Spleen (tissue), 7 donors: ENCODE data around the gene CHRNA9.

Experiments used
- POLR2A ChIP-seq, 3 donors: fragments of 450-650 bp; IDR thresholded peaks; one replicate each; pipeline ENCODE4 v1.5.1; 2017; ENCODE audit warnings: antibody characterized with exemption in 3 of 3, mild to moderate bottlenecking in 1 of 3
- POLR2AphosphoS5 ChIP-seq, 3 donors: sonication (generic); formaldehyde crosslinking; IDR thresholded peaks; one replicate each; pipeline ENCODE4 v1.5.1; 2017; ENCODE audit warnings: antibody characterized with exemption in 3 of 3
- TF ChIP-seq, protein P1 (sequence below), 11 experiments: fragments of 200-600 bp in 7 of 11; fragments of 450-650 bp in 4 of 11; sonication (generic) in 4 of 11; IDR thresholded peaks in 8 of 11; conservative IDR thresholded peaks in 3 of 11; 1 replicate in 7 of 11; 2 replicates in 4 of 11; pipeline versions ENCODE4 v1.4.0 to v1.8.0; 2016 to 2021; ENCODE audit warnings: antibody characterized with exemption in 11 of 11, inconsistent platforms in 4 of 11, mild to moderate bottlenecking in 1 of 11
- donor health status: DM: no; HTN: no; CAD: no; lungs with moderate emphysema.
- donor health status: DM: no; HTN: no; CAD: no.
- donor health status: DM: no; HTN: no; CAD: no.

DNA sequence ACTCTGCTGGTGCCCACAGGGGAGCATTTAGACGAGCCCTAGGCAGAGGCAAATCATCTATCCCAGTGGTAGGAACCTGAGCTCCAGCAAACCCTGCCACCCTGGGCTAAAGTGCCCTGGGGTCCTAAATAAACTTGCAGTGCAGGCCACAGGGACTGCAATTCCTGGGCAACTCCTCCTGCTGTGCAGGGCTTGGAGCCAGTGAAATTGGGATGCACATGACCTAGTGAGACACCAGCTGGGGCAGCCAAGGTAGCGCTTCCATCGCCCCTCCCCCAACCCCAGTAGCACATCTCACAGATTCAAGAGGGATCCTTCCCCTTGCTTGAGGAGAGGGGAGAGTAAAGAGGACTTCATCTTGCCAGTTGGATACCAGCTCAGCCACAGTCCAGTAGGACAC lies 44.1 kb downstream of the CHRNA9 start:
- TF ChIP-seq, protein P1, sequence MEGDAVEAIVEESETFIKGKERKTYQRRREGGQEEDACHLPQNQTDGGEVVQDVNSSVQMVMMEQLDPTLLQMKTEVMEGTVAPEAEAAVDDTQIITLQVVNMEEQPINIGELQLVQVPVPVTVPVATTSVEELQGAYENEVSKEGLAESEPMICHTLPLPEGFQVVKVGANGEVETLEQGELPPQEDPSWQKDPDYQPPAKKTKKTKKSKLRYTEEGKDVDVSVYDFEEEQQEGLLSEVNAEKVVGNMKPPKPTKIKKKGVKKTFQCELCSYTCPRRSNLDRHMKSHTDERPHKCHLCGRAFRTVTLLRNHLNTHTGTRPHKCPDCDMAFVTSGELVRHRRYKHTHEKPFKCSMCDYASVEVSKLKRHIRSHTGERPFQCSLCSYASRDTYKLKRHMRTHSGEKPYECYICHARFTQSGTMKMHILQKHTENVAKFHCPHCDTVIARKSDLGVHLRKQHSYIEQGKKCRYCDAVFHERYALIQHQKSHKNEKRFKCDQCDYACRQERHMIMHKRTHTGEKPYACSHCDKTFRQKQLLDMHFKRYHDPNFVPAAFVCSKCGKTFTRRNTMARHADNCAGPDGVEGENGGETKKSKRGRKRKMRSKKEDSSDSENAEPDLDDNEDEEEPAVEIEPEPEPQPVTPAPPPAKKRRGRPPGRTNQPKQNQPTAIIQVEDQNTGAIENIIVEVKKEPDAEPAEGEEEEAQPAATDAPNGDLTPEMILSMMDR (IDR thresholded peaks at IDR 0.05 in 8 of 11, conservative IDR thresholded peaks at IDR 0.05 in 3 of 11), result no peak
- TF ChIP-seq POLR2A (IDR thresholded peaks at IDR 0.05) (no peak), POLR2AphosphoS5 (IDR thresholded peaks at IDR 0.05) (no peak)
